ENCODE results near the gene JAKMIP1.
A peak's percentile ranks its signal among the peaks of the same experiment; 100 is the strongest.

The JAKMIP1 gene

DNA sequence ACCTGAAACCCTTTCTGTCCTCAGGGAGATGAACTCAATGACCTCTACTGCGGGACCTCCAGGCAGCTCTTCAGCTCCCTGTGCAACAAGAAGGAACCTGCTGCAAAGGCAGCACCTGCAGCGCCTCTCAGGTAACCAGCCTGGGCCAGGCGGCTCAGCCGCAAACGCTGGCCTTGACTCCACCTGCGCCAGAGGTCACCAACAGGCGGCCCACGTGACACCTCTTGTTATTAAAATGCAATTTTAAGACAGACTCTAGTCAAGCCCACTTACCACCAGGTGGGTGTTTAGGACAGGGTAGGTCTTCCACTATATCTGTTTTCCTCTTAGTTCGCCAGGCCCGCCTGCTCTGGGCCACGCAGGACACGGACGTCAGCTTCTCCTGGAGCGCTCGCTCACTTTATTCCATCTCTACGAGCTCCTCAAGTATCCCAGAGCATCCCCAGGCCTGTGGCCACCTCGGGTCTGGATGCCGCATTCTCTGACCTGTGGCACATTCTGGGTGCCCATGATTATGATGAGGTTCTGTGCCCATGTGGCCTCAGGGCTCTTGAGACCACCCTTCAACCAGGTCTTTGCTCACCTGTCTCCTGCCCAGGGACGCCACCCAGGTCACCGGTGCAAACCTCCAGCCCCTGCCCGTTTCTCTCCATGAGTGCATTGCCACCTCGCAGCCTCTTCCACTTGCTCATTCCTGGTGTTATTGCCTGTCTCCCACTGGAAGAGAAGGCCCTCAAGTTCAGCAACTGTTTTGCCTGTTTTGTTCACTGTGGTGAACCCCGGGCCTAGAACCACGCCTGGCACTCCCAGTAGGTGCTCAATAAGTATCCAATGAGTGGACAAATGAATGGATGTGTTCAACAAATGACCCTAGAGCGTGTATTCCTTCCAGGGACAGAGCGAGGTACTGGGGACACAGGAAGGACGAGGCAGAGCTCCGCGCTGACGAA, 32.8 kb upstream of the JAKMIP1 start:
- no peak for TF ChIP-seq GATA1 (IDR thresholded peaks at IDR 0.05; ENCODE audit: low read depth, low read length)
- no peak for DNase-seq

DNA sequence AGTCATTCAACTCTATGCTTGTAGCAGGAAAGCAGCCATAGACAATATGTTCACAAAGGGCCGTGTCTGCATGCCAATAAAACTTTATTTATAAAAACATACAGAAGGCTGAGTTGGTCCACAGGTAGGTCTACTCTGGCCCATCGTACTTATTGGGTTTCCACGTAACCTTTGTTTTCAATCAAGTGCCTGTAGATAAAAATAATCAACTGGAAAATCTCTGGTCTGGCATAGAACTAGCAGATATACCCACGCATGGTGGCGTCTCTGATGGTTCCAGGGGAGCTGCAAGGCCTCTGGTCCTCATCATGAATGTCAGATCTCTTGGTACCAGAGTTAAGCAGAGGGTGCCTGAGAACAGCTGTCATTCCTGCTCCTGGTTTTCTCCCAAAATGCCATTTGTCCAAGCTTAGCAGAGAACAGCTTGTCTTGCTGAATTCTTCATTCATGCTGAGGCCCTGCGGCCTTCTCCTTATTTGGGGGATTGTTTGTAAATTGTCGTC, 31.4 kb upstream of the JAKMIP1 start:
- DNase-seq = no peak
- TF ChIP-seq POLR2A (IDR thresholded peaks at IDR 0.05; ENCODE audit: low read length) (no peak), GATA1 (IDR thresholded peaks at IDR 0.05; ENCODE audit: low read depth, low read length) (no peak)

DNA sequence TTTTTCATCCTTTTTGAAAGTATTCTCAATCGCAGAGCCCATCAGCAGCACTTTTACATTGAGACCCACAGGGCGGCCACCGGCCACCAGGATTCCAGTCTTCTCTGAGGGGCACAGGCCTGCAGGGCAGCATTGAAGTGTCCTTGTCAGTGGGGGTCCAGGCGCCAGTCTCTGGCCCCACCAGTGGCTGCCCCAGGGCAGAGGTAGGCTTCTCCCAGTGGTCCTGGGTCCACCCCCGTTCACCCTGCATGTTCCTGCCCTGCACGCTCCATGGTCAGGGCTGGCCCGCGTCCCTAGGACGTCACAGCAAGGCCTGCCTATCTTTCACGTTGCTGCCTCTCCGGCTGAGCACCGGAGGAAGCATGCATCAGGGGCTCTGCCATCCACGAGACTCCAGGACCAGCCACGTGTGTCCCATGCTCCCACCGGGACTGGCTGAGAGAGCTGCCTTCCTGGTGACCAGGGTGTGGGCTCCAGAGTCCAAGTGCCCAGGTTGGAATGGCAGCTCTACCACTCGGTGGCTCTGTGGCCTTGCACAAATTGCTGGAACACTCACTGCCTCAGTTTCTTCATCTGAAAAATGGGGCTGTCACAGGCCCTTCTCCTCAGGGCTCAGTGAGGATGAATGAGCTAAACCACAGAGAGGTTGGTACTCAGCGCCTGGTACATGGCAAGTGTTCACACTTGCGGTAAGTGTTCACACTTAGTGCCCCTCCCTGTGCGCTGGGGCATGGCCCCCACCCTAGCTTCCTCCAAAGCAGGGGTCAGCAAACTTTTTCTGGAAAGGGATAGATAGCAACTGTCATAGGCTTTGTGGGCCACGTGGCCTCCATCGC, 30.7 kb upstream of the JAKMIP1 start:
- no peak for DNase-seq
- no peak for TF ChIP-seq GATA1 (IDR thresholded peaks at IDR 0.05; ENCODE audit: low read depth, low read length)
- no peak for TF ChIP-seq POLR2A (IDR thresholded peaks at IDR 0.05; ENCODE audit: low read length)

DNA sequence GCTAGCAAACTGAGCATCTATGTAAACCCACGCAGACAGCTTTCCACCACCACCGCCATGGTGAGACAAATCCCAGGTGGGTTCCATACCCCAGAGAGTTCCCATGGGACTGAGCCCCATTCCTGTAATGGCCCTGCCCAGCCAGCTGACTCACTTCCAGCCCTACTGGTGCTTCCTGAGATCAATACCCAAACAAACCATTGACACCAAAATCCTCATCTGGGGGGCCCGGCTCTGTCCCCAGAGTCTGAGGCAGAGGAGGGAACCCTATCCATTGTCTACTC, 30.1 kb upstream of the JAKMIP1 start:
- no peak for DNase-seq
- no peak for TF ChIP-seq POLR2A (IDR thresholded peaks at IDR 0.05; ENCODE audit: low read length)
- no peak for TF ChIP-seq GATA1 (IDR thresholded peaks at IDR 0.05; ENCODE audit: low read depth, low read length)

DNA sequence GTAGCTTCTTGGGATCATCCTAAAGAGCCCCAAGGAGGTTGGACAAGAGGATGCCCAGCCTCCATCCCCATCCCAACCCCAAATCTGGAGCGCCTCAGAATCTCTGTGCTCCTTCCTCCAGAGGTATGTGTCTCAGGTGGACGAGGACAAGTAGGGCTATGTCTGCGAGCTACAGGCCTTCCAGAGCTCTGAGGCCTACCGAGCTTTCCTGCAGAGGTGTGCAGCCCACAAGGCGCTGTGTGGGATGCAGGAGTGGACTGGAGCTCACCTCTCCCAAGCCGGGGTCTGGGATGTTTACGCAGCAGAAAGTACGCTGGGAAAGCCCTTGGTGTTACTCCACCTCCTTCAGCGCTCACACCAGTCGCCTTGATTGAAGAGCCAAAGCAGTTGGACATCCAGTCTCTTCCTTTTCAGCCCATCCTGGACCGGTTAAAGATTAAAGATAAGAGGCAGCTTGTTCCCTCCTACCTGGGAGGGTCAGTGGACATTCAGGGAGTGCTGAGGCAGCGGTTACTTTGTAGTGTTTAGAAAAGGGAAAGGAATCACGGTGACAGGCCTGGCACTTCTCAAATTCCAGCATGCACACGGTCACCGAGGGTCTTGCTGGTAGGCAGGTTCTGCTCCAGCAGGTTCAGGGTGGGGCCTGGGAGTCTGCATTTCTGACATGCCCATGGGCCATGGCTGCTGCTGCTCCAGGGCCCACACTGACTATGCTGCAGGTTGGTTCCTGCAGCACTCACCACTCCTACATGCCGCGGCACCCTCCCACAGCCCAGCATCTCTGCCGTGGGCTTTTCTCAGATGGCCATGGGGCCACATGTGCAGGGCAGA, 29.5 kb upstream of the JAKMIP1 start:
- DNase-seq = no peak

DNA sequence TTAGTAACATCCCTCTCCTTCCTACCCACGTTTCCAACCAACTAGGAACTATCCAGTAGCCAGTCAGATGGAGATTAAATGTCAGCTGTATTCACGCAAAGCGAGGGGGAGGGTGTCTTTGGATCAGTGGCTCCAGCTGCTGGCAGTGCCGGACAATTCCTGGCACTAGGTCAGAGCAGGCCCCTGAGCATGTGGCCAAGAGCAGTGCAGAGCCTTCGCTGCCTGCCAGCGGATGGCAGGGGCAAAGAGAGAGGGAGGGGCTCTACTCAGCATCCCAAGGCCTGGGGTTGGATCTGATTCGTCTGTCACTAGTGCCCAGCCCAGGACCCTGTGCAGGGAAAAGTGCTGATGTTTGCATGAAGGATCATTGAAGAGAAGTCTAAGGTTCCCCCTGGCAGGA, 28.7 kb upstream of the JAKMIP1 start:
- TF ChIP-seq POLR2A (IDR thresholded peaks at IDR 0.05; ENCODE audit: low read length) = no peak
- TF ChIP-seq GATA1 (IDR thresholded peaks at IDR 0.05; ENCODE audit: low read depth, low read length) = no peak
- DNase-seq = no peak

More for the DNA sequence above, 29.5 kb upstream of the JAKMIP1 start:
- no peak for TF ChIP-seq POLR2A (IDR thresholded peaks at IDR 0.05; ENCODE audit: low read length)
- no peak for TF ChIP-seq GATA1 (IDR thresholded peaks at IDR 0.05; ENCODE audit: low read depth, low read length)

GRCh38 chr4:6228158-6229067, 28.1 kb upstream of the JAKMIP1 start:
- no peak for TF ChIP-seq GATA1 (IDR thresholded peaks at IDR 0.05; ENCODE audit: low read depth, low read length)
- TF ChIP-seq POLR2A (IDR thresholded peaks at IDR 0.05; ENCODE audit: low read length) = no peak
- DNase-seq = no peak

DNA sequence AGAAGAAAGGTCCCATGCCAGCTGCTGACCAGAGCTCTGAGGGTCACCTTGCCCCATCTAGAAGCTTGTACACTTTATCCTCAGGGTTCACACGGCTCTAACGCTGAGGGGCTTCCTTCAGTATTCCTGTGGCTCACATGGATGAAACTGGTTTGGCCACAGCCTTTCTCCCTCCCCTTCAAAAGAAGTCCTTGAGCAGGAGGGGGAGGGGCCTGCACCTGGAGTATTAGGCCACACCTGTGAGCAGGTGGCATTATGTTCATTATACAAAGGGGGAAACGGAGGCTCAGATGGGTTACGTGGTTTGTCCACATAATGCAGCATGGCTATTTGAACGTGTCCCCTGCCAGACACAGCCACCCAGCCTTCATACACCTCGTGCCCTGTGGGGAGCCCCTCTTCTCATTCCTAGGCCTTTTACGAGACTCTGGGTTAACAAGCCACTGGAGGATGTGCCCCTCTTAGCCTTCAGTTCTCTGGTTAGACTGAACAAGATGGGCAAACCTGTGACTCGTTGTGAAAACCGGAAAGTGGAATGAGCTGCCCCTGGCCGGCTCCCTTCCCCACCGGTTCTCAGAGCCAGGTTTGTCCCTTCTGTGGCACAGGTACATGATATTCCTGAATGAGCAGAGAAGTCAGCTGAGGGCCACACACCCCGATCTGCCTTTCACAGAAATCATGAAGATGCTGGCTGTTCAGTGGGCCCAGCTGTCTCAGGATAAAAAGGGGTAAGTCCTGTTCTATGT, 27.2 kb upstream of the JAKMIP1 start:
- TF ChIP-seq POLR2A (IDR thresholded peaks at IDR 0.05; ENCODE audit: low read length) (no peak), GATA1 (IDR thresholded peaks at IDR 0.05; ENCODE audit: low read depth, low read length) (no peak)

DNA sequence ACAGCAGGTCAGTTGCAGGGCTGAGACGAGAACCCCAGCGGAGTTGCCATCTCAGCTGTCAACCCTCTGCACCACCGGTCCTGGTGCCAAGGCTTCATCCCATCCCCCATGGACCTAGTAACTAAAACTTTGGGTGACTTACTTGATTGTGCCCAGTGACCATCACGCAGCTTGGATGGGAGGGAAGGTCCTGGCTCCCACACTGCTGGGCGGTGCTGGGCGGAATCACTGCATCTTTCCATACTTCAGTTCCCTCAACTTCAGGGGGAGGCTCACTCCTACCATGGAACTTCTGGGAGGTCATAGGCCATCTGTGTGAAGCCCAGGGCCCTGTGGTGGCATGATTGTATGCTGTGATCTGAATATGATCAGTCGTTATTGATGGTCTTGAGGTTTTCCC, 26.2 kb upstream of the JAKMIP1 start:
- TF ChIP-seq POLR2A (IDR thresholded peaks at IDR 0.05; ENCODE audit: low read length) = no peak
- no peak for TF ChIP-seq GATA1 (IDR thresholded peaks at IDR 0.05; ENCODE audit: low read depth, low read length)
- DNase-seq = no peak

More for the DNA sequence above, 27.2 kb upstream of the JAKMIP1 start:
- no peak for DNase-seq

- DNase-seq = peak in 1 of 2 experiments; percentile 4
- TF ChIP-seq POLR2A (IDR thresholded peaks at IDR 0.05; ENCODE audit: low read length) (no peak), GATA1 (IDR thresholded peaks at IDR 0.05; ENCODE audit: low read depth, low read length) (no peak)
Measured at GRCh38 chr4:6225469-6225868, 25.1 kb upstream of the JAKMIP1 start.

- DNase-seq = no peak
- TF ChIP-seq POLR2A (IDR thresholded peaks at IDR 0.05; ENCODE audit: low read length) = no peak
- no peak for TF ChIP-seq GATA1 (IDR thresholded peaks at IDR 0.05; ENCODE audit: low read depth, low read length)
Measured at GRCh38 chr4:6224735-6225134, 24.4 kb upstream of the JAKMIP1 start.

- TF ChIP-seq POLR2A (IDR thresholded peaks at IDR 0.05; ENCODE audit: low read length) (no peak), GATA1 (IDR thresholded peaks at IDR 0.05; ENCODE audit: low read depth, low read length) (no peak)
- DNase-seq = peak in 1 of 2 experiments; percentile 1
Measured at GRCh38 chr4:6222761-6223292, 22.5 kb upstream of the JAKMIP1 start.

All from erythroblast (primary cell).